GM12801 (cell line): ENCODE data around the gene SYNJ1.

Source experiments
- TF ChIP-seq, protein P1 (sequence below): IDR thresholded peaks from one replicate; pipeline ENCODE4 v1.5.1; 2011; ENCODE audit warnings: control low read depth; ENCODE audit not compliant: insufficient read length; ENCODE audit errors: extremely low read depth

Gene SYNJ1, protein sequence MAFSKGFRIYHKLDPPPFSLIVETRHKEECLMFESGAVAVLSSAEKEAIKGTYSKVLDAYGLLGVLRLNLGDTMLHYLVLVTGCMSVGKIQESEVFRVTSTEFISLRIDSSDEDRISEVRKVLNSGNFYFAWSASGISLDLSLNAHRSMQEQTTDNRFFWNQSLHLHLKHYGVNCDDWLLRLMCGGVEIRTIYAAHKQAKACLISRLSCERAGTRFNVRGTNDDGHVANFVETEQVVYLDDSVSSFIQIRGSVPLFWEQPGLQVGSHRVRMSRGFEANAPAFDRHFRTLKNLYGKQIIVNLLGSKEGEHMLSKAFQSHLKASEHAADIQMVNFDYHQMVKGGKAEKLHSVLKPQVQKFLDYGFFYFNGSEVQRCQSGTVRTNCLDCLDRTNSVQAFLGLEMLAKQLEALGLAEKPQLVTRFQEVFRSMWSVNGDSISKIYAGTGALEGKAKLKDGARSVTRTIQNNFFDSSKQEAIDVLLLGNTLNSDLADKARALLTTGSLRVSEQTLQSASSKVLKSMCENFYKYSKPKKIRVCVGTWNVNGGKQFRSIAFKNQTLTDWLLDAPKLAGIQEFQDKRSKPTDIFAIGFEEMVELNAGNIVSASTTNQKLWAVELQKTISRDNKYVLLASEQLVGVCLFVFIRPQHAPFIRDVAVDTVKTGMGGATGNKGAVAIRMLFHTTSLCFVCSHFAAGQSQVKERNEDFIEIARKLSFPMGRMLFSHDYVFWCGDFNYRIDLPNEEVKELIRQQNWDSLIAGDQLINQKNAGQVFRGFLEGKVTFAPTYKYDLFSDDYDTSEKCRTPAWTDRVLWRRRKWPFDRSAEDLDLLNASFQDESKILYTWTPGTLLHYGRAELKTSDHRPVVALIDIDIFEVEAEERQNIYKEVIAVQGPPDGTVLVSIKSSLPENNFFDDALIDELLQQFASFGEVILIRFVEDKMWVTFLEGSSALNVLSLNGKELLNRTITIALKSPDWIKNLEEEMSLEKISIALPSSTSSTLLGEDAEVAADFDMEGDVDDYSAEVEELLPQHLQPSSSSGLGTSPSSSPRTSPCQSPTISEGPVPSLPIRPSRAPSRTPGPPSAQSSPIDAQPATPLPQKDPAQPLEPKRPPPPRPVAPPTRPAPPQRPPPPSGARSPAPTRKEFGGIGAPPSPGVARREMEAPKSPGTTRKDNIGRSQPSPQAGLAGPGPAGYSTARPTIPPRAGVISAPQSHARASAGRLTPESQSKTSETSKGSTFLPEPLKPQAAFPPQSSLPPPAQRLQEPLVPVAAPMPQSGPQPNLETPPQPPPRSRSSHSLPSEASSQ (N-terminal part only)

DNA sequence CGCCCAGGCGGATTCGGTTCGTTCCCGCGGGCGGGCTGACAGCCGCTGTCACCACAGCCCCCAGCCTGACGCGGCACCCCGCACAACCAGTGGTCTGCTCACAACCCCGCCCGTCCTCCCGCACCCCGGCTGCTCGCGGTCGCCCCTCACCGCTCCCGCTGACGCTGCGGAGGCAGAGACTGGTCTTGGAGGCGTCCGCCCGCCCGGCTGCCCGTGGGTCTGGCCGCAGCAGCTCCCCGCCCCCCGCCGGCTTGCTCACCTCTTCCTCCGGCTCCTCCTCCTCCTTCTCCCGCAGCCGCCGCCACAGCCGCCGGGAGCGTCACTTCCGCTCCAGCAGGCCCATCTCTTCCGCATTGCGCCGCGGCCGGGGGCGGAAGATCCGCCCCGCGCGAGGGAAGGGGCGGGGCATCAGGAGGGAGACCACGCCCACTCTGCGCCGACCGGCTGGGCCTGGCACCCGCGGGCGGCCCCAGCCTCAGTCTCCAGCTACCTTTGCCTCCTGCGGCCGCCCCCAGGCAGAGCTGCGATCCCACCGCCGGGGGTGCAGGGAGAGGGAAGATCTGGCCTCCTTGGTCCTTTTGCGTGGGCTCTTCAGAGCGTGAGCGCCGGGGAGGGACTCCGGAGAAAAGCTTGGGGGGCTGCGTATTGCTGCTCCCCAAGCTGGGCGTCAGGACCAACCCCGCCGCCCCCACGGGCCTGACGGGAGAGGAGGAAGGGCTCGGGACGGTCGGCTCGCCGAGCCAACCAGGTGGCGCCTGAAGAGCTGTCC, at the start of gene SYNJ1:
SYNJ1 (minus strand) TSS at position 327 of the 769 bp plus-strand sequence. CDS start 1,118 bp downstream, outside the sequence.
- TF ChIP-seq, protein P1, sequence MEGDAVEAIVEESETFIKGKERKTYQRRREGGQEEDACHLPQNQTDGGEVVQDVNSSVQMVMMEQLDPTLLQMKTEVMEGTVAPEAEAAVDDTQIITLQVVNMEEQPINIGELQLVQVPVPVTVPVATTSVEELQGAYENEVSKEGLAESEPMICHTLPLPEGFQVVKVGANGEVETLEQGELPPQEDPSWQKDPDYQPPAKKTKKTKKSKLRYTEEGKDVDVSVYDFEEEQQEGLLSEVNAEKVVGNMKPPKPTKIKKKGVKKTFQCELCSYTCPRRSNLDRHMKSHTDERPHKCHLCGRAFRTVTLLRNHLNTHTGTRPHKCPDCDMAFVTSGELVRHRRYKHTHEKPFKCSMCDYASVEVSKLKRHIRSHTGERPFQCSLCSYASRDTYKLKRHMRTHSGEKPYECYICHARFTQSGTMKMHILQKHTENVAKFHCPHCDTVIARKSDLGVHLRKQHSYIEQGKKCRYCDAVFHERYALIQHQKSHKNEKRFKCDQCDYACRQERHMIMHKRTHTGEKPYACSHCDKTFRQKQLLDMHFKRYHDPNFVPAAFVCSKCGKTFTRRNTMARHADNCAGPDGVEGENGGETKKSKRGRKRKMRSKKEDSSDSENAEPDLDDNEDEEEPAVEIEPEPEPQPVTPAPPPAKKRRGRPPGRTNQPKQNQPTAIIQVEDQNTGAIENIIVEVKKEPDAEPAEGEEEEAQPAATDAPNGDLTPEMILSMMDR = no peak

DNA sequence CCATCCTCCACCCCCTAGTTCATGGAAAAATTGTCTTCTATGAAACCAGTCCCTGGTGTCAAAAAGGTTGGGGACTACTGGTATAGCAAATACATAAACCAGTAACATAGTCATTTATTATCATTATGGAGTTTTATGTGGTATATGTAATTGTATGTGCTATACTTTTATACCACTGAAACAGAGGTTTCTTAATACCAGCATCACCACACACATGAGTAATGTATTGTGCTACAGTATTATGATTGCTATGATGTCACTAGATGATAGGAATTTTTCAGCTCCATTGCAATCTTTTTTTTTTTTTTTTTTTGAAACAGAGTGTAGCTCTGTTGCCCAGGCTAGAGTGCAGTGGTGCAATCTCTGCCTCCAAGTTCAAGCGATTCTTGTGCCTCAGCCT, 49.5 kb upstream of the SYNJ1 start:
- TF ChIP-seq, protein P1 = no peak

DNA sequence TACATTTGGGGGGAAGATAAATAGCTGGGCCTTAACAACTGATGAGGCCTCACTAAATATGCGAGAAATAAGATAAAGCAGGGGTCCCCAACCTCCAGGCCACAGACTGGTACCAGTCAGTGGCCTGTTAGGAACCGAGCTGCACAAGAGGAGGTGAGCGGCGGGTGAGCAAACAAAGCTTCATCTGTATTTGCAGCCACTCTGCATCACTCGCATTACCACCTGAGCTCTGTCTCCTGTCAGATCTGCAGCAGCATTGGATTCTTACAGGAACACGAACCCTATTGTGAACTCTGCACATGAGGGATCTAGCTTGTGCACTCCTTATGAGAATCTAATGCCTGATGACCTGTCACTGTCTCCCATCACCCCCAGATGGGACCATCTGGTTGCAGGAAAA, 48.9 kb upstream of the SYNJ1 start:
- TF ChIP-seq, protein P1 = no peak

DNA sequence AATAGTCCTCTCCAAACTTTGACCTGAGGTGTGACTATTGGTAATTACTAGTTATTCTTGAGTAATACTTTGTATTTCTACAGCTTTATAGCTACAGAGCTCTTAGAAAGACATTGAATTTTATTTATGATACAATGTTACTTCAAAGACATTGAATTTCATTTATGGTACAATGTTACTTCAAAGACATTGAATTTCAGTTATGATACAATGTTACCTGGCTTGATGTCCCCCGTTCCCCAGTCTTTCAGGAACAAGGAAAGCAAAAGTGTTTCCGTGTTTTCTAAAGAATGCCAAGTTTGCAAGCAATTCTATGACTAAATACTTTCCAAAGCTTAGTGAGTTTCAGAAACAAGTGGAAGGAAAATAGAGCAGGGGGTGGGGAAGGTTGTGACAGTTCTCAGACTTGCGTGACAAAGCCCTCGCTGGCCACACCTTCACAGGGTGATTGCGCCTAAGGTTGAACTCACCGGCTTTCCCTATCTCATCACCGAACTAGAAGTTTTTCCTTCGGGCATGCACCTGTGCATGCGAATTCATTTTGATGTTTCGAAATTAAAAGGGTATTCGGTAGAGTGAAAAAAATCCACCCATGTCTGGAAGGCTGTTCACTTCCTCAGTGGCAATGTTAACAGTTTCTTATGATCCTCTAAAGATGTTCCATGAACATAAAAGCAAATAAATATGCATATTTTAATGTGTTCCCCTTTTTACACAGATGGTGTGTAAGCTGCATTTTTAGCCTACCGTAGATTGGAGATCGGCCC, 44.7 kb upstream of the SYNJ1 start:
- TF ChIP-seq, protein P1 = no peak

DNA sequence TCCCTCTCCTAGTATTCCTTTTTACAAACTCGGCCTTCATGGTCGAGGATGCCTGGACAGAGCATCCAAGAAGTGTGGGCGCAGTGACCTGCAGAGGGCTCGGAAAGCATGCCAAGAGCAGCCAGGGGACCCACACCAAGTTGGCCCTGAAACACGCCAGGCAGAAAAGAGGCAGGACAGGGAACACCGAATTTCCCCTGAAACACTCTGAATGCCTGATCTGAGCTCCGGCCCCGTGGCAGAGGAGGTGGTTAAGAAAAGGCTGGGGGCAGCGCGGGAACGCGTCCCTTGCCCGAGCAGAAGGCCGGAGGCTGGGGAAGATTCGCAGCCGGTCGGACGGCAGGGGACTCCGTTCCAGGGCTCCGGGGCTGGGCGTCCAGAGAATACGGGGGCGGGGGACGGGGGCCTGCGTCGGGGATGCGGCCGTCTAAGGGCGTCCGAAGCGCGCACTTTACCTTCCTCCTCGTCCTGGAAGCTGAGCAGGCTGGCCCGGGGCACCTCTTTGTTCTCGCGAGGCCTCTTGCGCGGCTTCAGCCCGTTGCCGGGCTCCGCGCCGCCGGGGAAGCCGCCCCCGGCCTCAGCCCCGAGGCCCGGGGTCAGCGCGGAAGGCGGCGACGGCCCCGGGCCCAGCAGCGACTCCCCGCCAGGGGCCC, 43.2 kb upstream of the SYNJ1 start:
- TF ChIP-seq, protein P1 = no peak

DNA sequence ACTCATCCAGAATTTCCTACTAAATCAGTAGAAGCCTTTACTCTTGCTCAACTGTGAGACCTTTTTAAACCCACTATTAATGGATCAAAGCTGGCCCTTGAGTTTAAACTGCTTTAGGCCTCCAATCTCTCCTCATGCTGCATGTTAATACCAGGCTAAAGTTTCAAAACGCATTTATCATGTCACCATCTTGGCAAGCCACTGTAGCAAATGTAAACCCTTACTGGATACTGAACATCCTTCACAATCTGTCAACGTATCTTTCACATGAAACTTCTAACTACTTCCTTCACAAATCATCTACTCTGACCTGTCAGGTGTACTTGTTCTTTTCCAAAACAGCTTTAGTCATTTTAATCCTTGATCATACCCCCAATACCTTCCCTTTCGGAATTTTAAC, 40.7 kb upstream of the SYNJ1 start:
- TF ChIP-seq, protein P1 = no peak
